ENCODE data around the gene TRMU.

Gene TRMU

GRCh38 chr22:46351131-46351735, 15.7 kb downstream of the TRMU start:
- no peak overlapping the region for H3K4me3 ChIP-seq (ENCODE audit: low read depth, low read length)
- DNase-seq (ENCODE audit: low read depth, low spot score) = no peak
- in situ Hi-C loops (cut with HindIII; ENCODE audit: low sequenced_read_pairs) = no loop called here
- TF ChIP-seq, protein P1, sequence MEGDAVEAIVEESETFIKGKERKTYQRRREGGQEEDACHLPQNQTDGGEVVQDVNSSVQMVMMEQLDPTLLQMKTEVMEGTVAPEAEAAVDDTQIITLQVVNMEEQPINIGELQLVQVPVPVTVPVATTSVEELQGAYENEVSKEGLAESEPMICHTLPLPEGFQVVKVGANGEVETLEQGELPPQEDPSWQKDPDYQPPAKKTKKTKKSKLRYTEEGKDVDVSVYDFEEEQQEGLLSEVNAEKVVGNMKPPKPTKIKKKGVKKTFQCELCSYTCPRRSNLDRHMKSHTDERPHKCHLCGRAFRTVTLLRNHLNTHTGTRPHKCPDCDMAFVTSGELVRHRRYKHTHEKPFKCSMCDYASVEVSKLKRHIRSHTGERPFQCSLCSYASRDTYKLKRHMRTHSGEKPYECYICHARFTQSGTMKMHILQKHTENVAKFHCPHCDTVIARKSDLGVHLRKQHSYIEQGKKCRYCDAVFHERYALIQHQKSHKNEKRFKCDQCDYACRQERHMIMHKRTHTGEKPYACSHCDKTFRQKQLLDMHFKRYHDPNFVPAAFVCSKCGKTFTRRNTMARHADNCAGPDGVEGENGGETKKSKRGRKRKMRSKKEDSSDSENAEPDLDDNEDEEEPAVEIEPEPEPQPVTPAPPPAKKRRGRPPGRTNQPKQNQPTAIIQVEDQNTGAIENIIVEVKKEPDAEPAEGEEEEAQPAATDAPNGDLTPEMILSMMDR (IDR thresholded peaks at IDR 0.05; ENCODE audit: low read depth, low read length) = no peak

DNA sequence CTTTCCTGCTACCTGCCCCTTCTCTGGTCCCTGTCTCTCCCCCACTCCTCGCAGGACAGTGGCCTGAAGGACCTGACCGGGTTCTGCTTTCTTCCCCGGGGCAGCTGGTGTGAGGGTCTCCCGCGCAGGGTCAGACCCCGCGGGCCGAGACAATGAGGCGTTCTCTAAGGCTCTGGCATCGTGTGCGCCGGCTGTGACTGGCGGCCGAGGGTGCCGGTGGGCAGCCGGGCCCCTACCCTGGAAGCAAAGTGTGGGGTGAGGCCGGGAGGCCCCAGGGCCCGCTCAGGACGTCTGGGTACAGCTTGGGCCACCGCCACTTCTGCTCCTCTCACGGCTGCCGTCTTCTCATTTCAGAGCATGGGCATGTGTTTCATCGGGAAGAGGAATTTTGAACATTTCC, 16.3 kb downstream of the TRMU start:
- TF ChIP-seq, protein P1 (IDR thresholded peaks at IDR 0.05; ENCODE audit: low read depth, low read length) = no peak
- H3K4me3 ChIP-seq (ENCODE audit: low read depth, low read length) = no peak overlapping the region
- DNase-seq (ENCODE audit: low read depth, low spot score) = no peak
- in situ Hi-C loops (cut with HindIII; ENCODE audit: low sequenced_read_pairs) = no loop called here

DNA sequence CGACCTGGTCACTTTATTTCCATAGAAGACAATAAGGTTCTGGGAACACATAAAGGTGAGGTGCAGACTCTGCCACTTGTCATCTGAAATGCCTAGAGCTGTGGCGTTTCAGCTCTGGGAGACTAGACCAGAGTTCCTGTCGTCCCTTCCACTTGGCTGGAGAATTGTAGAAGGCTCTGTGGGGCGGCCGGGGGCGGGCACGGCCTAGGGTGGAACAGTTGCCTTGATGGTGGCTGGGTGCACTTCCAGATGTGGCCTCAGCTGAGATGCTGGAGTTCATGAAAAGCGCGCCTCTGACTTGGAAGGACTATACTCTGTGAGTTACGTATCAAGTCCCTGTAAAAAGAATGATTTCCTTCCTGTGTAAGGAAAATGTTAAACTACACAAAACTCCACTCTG, 16.8 kb downstream of the TRMU start:
- TF ChIP-seq, protein P1 (IDR thresholded peaks at IDR 0.05; ENCODE audit: low read depth, low read length) = no peak
- no peak for DNase-seq (ENCODE audit: low read depth, low spot score)
- H3K4me3 ChIP-seq (ENCODE audit: low read depth, low read length) = no peak overlapping the region
- in situ Hi-C loops (cut with HindIII; ENCODE audit: low sequenced_read_pairs) = no loop called here

- no peak overlapping the region for H3K4me3 ChIP-seq (ENCODE audit: low read depth, low read length)
- in situ Hi-C loops (cut with HindIII; ENCODE audit: low sequenced_read_pairs) = no loop called here
- DNase-seq (ENCODE audit: low read depth, low spot score) = peak; percentile 45
- TF ChIP-seq, protein P1 (IDR thresholded peaks at IDR 0.05; ENCODE audit: low read depth, low read length) = no peak
Observed at GRCh38 chr22:46352691-46353386, 17.3 kb downstream of the TRMU start.

DNA sequence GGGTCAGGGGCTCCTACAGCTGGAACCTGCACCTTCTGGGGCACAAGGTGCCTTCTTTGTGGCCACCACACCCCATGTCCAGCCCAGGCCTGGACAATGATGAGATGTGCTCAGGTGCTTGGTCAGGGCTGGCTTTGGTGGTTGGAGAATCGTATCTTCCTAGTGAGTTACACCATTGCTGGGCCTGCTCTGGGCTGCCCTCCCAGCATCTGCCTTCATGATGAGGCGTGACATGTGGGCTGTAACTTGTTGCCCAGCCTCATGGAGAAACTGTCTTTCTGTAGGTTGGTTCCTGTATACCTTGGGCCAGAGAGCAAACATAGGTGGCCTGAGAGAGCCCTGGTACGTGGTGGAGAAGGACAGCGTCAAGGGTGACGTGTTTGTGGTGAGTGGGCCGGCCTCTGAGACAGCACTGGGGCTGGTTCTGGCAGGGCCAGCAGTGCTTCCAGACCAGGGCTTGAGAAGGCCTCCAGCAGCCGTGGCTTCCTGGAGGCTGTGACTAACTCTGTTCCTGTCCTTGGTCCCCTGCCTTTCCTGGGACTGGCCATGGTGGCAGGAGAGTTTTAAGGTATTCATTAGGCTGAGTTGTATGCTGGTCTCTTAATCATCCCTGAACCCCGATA, 18.1 kb downstream of the TRMU start:
- no peak overlapping the region for H3K4me3 ChIP-seq (ENCODE audit: low read depth, low read length)
- TF ChIP-seq, protein P1 (IDR thresholded peaks at IDR 0.05; ENCODE audit: low read depth, low read length) = no peak
- in situ Hi-C loops (cut with HindIII; ENCODE audit: low sequenced_read_pairs) = no loop called here
- no peak for DNase-seq (ENCODE audit: low read depth, low spot score)

- in situ Hi-C loops (cut with HindIII; ENCODE audit: low sequenced_read_pairs) = no loop called here
- TF ChIP-seq, protein P1 (IDR thresholded peaks at IDR 0.05; ENCODE audit: low read depth, low read length) = no peak
- no peak overlapping the region for H3K4me3 ChIP-seq (ENCODE audit: low read depth, low read length)
- DNase-seq (ENCODE audit: low read depth, low spot score) = no peak
Observed at GRCh38 chr22:46354176-46354992, 18.9 kb downstream of the TRMU start.

Measured in astrocyte of the spinal cord (primary cell).